ENCODE data around the gene BCAS1.

- no peak for TF ChIP-seq EZH2 (IDR thresholded peaks at IDR 0.05; ENCODE audit: borderline replicate concordance, low read length)
- TF ChIP-seq, protein P1, sequence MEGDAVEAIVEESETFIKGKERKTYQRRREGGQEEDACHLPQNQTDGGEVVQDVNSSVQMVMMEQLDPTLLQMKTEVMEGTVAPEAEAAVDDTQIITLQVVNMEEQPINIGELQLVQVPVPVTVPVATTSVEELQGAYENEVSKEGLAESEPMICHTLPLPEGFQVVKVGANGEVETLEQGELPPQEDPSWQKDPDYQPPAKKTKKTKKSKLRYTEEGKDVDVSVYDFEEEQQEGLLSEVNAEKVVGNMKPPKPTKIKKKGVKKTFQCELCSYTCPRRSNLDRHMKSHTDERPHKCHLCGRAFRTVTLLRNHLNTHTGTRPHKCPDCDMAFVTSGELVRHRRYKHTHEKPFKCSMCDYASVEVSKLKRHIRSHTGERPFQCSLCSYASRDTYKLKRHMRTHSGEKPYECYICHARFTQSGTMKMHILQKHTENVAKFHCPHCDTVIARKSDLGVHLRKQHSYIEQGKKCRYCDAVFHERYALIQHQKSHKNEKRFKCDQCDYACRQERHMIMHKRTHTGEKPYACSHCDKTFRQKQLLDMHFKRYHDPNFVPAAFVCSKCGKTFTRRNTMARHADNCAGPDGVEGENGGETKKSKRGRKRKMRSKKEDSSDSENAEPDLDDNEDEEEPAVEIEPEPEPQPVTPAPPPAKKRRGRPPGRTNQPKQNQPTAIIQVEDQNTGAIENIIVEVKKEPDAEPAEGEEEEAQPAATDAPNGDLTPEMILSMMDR (IDR thresholded peaks at IDR 0.05; ENCODE audit: low read length): no peak
Observed at GRCh38 chr20:54074511-54074910, 4.1 kb upstream of the BCAS1 start.
